HG03442 (cell line): ENCODE measurements around the gene ADAM12.
A peak's percentile ranks its signal among the peaks of the same experiment; 100 is the strongest.
"Not testable (repeated sequence)": the region's sequence is repeated elsewhere in the genome, so short reads cannot be mapped to it uniquely, and the experiment has no call there.

Experiments
- ATAC-seq: cut with Tn5 transposase; IDR thresholded peaks from one replicate; pipeline ENCODE4 v1.9.1; 2021; ENCODE audit warnings: mild to moderate bottlenecking, moderate library complexity; ENCODE audit not compliant: unreplicated experiment

The ADAM12 gene

DNA sequence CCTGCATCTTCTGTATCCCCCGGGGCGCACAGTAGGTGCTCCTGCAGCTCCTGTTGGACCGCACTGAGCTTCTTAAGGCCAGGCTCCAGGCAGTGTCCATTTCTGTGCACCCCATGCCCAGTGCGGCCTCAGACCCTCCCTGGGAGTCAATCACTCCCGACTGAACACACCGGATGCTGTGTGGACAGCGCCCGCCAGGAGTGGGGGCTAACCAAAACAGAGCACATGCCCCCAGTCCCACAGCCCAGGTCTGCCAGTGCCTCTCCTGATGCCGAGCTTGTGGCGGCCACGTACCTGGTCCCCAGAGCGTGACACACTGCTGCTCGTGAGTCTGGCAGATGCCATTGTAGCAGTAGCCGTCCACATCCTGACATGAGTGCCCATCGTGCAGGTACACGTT lies 323.8 kb downstream of the ADAM12 start:
- no peak for ATAC-seq

DNA sequence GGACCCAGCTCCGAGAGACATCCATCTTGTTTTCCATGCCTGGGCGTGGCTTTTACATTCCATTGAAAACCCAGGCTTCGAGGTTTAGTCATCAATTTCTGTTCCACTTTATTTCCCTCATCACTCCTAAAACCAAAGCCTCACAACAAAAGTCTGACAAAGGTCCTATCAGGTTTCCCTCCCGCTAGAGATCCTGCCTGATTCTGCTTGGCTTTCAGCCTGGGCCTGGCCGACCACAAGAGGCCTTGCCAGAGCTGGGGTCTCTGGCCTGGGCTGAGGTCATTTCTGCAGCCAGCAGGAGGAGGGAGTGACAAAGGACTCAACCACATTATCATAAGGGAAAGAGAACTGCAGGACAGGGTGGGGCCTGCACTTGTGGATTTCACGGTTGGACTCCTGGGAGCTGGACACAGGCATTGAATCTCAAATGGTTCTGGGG lies 324.9 kb downstream of the ADAM12 start:
- no peak for ATAC-seq

DNA sequence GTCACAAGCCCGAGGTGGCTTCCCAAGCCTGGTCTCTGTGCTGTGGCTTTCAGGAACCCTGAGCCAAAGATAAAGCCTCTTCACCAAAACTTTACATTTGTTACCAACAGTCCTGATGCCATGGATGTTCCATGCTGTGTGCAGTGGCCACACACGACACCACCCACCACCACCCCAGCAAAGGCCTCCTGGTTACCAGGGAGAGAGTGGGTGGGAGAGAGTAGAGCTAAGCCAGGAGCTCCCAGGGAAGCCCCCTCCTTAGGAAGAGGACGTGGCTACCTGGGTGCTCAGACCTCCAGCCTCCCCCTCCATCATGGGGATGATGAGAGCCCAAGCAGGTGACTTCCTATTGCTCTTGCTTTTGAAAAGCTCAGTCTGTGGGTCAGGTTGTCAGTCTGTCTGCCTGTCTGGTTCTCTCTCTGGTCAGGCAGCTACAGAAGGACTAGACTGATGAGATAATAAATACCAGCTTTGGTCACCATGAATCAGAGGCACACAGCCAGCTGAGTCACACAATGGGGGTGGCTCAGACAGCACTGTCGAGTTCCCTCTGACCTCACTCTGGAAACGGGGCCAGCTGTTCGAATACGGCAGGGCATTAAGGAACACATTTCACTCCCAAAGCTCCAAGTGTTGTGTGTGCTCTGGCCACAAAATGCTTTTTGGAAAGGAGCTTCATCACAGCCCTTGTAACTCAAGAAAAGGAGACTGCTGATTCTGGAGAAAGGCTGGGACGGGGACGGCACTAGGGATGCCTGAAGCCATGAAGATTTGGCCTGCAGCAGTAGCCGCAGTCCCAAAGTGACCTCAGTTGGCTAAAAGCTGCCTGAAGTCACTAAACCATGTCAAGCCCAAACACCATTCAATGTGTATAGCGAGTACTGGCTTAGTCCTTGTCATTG lies 325.9 kb downstream of the ADAM12 start:
- no peak for ATAC-seq

DNA sequence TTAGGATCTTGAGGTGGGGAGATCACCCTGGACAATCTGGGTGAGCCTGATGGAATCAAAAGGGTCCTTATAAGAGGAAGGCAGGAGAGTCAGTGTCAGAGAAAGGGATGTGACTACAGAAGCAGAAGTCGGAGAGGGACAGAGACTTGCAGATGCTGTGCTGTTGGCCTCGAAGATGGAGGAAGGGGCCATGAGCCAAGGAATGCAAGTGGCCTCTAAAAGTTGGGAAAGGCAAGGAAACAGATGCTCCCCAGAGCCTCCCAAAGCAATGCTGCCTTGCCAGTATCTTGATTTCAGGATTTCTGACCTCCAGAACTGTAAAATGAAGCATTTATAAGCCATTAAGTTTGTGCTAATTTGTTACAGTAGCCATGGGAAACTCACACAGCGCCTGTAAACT lies 326.8 kb downstream of the ADAM12 start:
- no peak for ATAC-seq

DNA sequence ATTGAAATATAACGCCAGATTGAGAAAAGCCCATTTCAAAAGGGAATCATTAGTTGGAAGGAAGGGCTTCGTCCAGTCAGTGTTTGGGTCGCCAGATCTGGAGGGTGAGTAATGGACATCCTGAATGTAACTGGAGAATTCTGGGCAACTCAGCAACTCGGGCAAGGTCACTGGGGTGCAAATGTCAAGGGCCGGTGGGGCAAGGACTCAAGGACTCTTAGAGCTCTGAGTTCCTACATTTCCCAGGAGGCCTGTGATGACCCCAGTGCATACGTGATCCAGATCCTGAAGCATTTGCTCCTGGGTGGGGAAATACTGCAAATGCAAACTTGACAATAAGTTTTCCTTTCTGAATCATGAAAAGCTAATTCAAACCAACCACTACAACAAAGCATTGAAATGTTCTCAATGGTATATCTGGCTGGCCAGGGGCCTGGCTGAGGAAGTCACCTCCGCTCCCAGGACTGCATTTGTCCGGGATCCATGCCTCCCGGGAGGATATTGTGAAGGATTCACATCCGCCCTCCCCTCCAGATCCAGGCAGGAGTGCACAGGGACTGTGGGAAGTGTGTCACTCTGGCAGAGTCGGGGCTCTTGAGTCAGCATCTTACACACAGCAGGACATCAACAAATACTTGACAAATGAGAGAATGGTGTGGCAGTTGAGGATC lies 327.9 kb downstream of the ADAM12 start:
- no peak for ATAC-seq

DNA sequence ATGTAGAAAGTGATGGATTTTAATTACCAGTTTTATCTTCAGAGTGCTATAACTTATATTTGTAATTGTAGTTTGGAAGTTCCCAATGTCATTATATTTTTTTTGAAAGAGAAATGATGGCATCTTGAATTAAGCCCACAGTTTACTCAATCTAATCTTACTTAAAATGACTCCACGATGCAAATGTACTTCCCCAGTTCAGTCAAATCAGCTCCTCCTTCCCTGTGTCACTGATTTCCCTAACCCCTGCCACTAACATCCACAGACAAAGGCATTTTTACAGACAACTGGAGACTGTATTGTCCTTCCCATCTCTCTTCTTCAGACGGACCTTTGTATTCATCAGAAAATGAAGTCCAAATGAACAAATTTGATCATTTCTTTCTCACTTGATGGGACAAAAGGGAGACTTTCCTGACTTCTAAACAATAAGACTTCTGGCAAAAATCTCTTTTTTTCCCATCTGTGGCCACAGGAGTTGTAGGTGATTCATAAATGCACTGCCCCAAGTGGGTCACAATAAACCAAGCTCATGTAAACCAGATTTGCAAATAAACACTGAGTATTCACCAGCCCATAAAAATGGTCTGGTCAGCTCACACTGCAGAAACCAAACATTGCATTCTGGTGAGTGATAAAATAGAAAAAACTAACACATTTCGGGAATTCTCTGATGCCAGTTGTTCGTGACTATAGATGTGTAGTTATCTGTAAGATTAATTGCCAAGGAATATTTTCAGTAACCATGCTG lies 329.0 kb downstream of the ADAM12 start:
- ATAC-seq, result no peak

DNA sequence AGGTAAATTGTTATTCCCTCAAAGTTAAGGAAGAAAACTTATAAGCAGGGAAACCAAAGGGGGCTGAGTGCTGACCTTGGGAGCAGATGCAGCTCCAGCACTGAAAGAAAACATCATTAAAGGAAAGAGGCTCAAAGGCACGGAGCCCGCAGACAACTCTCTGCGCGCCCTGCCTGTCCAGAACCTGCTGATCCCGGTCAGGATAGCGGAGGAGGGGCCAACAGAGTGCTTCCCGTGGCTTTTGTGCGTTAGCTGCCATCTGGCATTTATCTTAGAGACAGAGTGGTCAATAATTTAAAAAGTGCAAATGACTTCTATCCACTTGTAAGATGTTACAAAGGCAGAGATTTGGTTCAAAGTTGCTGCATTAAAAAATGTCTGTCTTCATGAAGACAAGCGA lies 329.8 kb downstream of the ADAM12 start:
- no peak for ATAC-seq

DNA sequence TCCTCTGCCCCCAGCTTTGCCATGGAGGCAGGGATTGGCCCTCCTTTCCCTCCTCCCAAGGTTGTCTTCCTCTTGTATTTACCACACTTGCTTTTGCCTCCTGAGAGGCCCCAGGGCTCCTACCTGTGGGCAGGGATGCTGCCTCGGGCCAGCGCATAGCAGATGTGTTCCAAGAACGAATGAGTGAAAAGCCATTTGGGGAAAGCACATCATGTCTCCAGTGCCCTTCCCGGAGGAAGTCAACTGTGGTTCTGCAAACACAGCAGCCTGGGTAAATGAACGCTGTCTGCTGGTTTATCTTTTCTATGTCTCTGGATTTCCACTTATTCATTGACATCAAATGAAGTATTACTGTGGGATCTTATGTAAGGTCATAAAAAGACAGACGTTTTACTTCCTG lies 330.2 kb downstream of the ADAM12 start:
- ATAC-seq, result no peak

DNA sequence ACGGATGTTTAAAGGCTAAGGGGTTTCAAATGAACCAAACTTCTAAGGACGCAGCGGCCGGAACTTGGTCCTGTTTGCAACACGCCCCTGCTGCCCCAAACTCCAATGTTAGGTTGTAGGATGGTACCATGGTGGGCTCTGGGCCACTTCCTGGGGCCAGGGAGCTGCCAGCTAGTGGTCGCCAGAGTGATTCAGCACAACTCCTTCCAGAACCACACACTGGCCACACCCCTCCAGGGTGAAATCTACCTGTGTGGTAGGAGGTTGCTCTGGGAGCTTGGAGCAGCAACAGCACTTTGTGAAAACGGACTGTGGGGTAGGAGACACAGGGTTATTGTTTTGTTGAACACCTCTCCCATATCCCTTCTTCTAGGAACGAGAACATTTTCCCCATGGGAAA lies 330.8 kb downstream of the ADAM12 start:
- ATAC-seq, result no peak

DNA sequence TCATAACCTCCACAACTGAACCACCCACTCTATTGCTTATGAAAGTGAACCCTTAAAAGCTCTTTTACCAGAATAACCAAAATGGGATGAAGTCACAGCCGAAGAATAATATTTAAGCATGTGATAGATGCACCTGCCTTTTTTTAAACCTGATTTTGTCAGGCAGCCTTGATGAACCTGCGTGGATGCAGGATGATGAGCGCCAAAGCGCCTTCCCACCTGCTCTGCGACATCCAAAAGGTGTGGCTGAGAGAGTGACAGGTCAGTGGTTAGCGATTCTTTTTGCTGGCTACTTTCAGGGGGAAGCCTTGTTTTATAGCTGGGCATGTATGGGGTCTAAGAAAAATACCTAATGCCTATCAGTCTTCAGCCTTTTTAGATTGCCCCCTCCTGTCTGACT lies 334.1 kb downstream of the ADAM12 start:
- ATAC-seq, result no peak

DNA sequence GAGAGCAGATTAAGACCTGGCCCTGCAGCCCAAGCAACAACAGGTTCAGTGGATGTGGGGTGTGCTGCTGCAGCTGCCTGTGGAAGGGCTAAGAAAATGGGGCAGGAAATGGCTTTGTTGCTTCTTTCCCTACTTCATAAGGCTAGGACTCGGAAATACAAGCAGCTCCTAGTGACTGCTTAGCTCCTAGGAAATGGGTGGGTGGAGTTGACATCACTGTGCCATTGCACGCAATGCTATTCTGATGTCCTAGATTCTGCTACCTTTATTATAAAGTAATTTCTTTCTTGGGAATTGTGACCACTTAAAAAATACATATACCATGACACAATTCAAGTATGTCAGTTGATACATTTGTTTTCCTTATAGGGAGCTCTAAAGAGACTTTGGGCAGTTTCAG lies 336.1 kb downstream of the ADAM12 start:
- no peak for ATAC-seq

DNA sequence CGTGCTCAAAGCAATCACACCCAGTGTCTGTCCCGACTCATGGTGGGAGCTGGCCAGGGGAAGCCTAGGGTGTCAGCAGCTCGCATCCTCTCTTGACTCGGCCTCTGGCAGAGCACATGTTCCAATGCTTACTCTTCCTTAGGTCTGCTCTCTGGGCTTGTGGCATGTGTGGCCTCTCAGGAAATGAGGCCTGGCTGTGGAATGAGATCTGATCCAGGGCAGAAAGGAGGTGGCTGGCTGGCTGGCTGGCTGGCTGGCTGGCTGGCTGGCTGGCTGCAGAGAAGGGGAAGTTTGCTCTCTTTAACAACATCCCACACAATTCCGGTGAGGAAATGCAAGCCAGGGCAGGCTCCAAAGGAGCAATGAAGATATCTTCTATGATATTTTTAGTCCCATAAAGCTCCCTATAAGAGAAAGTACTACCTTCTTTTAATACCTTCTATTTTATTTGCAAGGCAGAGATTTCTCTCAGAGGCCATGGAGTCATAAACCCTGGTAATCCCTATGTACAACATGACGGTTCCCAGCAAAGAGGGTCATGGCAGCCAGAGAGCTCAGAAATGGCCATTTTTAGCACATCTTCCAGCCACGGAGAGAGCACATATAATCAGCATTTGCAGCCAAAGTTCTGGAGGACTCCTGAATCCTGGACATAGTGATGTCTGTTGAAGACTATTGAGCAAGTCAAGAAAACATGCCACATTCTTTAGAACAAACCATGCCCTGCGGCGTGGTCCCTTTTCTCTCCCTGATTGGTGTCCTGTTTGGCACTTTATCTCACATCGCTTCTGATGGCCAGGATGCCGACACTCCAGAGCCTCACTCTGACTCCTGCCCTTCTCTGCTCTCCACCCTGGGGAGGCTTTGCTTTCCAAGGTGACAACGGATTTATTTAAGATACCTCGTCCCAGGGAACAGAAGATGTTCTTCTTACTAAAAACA lies 338.2 kb downstream of the ADAM12 start:
- ATAC-seq, result no peak

DNA sequence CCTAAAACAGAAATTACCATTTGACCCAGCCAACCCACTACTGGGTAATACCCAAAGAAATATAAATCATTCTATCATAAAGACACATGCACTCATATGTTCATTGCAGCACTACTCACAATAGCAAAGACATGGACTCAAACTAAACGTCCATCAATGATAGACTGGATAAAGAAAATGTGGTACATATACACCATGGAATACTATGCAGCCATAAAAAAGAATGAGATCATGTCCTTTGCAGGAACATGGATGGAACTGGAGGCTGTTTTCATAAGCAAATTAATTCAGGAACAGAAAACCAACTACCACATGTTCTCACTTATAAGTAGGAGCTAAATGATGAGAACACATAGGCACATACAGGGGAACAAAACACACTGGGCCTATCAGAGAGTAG lies 340.5 kb downstream of the ADAM12 start:
- not testable (repeated sequence) for ATAC-seq

DNA sequence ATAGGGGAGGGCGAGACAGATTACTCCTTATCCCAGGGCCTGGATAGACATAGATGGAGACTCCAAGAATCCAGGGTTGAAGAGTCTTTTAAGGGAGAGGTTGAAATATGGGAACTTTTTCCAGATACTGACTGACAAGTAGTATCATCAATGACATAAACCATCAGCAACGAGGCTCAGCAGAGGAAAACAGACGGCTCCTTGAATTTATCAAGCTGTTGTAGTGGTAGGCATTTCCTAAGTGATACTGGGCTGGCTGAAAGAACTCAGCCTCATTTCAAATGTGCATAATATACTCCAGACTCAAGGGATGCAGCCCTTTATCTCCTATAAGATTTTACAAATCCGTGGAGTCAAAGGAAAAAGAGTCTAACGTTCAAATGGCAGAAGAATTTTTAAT lies 341.4 kb downstream of the ADAM12 start:
- ATAC-seq, result no peak

DNA sequence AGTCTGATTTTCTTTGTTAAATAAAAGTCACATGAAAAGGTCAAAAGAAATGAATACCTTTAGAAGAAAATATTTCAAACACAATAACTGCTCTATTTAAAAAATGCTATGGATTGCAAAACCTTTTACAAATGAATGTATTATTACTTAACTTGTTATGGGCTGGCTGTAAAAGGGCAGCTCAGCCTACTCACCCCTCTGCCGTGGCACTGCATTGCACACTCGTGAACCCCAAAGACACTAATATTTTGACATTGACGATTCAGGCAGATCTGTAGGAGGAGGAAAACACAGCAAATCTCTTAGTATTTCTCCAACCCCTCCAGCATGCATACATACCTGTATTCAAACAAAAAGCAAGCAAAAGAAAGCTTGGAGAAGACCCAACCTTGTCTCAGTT lies 342.4 kb downstream of the ADAM12 start:
- no peak for ATAC-seq

DNA sequence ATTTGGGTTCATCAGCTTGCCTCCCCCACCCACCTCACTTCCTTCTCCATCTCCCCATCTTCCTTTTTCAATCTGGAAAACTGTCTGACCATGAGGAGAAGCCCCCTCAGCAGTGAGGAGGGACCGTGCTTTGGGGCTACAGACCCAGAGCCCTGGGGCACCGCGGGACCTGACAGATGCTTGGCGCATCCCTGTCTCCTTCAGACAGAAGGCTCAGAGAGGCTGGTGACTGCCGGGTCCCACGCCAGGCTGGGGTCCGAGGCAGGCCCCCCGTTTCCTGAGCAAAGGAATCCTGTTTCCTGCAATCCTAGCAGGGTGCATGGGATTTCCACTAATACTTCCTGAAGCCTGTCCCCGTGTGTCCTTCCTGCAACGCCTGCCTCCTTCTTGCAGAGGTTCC lies 344.9 kb downstream of the ADAM12 start:
- ATAC-seq, result no peak

DNA sequence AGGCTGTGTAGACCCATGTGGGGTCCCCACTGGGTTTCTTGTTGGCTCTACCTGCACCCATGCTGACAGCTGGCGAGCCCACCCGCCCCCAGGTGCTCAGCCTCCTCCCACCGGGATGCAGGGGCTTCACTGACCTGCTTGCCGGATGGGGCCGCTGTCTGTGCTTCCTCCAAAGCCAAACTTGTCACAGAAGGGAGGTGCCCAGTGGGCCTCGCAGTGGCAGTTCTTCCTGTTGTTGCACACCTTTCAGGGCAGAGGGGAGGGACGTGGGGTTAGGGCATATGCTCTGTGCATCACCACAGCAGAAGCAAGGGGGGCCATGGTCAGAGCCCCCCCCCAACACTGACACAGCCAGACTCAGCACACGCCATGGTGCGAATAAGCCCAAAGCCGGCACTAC lies 345.4 kb downstream of the ADAM12 start:
- no peak for ATAC-seq

DNA sequence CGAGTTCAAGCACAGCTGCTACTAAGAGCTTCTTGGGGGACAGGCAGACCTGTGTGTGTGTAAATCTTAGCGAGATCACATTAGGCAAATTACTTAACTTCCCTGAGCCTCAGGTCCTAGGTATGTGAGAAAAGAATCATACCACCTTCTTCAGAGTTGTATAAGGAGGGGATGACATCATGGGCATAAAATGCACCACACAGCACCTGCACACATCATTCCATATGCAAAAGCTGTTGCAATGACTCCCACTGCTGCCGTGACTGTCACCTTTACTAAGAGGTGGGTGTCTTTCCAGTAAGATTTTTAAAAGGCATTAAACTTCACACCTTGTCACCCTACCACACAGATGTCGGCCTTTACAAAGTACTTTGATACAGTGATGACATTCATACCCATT lies 345.9 kb downstream of the ADAM12 start:
- no peak for ATAC-seq

DNA sequence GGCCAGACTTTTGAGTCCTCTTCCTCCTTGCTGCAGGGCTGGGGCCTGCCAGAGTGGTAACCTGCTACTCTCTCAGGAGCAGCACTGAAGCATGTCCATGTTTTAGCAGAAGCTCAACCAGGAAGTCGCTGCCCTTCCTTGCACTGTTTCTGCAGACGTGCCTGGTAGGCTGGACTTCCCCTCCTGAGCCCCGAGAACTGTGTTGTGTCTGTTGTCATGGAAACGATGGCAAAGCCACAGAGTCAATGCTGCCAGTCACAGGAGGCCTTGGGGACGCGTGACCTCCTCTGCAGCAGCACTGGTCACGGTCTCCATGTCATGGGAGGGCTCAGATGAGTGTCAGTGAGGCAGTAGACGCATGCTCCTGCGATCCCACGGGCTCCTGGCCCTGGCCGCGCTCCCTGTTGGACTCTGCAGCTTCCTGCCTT lies 346.5 kb downstream of the ADAM12 start:
- peak; percentile 99 for ATAC-seq

DNA sequence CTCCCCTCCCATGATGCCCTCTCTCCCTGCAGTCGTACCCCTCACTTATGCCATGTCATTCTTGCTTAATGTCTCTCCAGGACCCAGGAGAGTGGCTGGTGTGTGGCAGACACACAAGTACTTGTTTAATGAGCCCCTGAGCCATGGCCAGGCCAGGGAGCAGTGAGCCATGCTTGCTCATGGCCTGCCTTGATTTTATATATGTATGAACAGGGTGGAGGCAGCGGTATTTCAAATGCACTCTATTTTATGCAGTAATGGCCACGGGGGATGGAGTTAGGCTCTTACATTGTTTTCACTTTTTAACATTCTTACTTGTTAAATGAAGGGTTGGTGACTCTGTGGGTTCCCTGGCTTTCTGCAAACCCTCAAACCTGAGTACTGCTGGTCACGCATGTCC lies 347.2 kb downstream of the ADAM12 start:
- ATAC-seq, result no peak

DNA sequence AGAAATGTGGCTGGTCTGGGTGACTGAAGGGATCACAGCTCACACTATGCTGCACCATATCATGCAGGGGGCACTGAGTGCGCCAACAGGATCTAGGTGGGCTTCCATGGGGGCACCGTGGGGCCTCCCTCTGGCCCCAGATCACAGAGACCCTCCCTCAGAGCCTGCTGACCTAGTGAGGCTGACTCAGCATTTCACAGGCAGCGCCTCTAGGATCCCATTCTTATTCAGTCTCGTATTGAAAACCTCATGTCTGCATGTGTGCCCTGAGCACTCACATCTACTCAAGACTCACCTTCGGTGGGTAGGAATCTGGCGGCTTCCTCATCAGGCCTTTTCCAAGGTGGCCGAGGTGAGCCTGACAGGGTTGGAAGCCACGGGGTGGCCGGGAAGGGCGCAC lies 350.3 kb downstream of the ADAM12 start:
- no peak for ATAC-seq
